NCI-H1436 (cell line): ENCODE results near the gene PPP1R9A.
A peak's percentile ranks its signal among the peaks of the same experiment; 100 is the strongest.

ENCODE experiments used
- DNase-seq: peaks from one replicate; lab custom pipeline; 2025; lab: John Stamatoyannopoulos, UW

Gene PPP1R9A

DNA sequence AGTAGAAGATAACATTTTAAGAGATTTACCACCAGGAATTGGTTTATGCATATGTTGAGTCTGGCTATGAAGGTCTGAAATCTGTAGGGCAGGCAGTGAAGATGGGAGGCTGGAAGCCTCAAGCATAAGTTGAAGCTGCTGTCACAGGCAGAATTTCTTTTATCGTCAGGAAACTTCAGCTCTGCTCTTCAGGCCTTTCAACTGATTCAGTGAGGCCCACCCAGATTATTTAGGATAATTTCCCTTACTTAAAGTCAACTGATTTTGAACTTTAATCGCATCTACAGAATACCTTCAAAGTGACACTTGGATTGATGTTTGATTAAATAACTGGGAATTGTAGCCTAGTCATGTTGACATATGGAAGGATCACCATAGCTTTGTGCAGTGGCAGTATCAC lies 190.5 kb downstream of the PPP1R9A start:
- no peak for DNase-seq

DNA sequence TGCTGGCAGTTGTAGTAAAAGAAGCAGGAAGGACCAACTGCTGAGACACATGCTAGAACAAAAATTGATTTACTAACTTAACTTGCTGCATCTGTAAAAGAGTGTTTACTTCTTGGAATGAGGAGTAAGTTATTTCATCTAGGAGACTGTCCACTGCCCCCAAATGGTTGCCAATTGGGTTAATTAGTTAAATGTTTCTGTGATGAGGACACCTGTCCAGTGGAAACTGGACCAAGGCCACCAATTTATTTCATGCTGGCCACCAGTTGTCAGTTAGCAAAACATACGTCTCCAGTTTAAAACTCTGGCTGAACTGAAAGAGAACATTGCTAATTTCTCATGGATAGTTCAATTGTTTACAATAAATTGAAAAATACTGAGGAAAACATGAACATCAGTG lies 191.7 kb downstream of the PPP1R9A start:
- no peak for DNase-seq

- no peak for DNase-seq
Measured at GRCh38 chr7:95101422-95101821, 194.0 kb downstream of the PPP1R9A start.

DNA sequence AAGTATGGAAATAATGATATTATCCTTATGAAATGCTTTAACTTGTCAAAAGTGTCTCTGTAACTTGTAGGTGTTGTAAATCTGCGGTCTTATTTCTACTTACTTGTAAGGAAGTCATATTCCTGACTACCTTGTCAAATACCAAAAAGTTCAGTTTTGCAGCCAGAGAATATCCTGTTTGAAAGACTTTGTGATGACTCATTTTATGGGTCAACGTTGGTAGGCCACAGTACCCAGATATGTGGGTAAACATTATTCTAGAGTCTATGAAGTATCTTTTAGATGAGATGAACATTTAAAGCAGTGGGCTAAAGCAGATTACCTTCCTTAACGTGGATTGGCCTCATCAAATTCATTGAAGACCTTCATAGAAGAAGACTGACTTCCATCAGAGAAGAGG lies 195.3 kb downstream of the PPP1R9A start:
- DNase-seq: no peak

GRCh38 chr7:95104739-95105138 lies 197.3 kb downstream of the PPP1R9A start:
- DNase-seq: no peak

DNA sequence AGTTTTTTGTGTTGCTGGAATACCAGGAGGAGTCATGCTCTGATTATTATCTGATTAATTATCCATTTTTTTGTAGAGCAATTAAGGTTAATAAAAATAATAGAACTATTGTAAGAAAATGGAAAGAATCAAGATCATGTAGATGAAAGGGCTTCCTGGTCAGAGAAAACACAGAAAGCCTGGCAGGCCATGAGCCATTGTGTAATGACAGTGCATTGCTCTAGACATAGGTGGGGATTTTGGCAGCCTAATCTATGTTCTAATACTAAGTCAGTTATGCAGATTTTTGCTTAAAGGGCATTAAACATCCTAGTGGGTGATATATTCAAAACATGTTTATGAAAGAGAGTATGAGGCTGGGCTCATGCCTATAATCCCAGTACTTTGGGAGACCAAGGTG lies 198.2 kb downstream of the PPP1R9A start:
- DNase-seq: no peak

DNA sequence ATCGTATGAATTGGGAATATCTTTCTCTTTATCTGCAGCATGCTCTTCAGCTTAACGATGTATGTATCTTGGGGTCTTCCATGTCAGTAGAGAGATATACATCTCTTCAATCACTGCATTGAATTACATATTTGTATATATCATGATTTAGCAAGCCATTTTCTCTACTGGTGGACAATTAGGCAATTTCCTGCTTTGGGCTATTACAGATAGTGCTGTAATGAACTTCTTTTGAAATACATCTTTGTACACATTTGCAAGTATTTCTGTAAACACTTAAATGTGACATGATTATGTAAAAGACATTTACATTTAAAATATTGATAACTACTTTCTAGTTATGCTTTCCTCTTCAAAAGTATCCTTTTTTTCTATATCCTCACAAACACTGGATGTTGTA lies 199.0 kb downstream of the PPP1R9A start:
- no peak for DNase-seq

DNA sequence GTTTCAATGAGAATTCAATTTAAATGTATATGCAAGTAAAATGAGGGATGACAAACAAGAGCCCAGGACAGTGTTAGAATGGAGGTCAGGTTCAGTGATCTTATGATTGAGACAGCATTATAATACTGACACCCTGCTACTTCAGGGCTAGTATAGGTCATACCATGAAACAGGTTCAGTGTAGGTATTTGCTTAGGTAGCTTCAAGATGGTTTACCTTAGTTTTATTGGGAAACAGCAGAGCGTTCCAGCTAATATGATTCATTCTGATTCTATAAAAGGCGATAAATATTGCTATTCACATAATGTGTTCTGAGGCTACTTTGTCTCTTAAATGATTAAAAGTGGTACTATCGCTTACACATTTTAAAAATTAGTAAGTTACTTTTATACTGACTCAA lies 203.3 kb downstream of the PPP1R9A start:
- no peak for DNase-seq

GRCh38 chr7:95113590-95113989 lies 206.2 kb downstream of the PPP1R9A start:
- no peak for DNase-seq

GRCh38 chr7:95126053-95126709 lies 218.8 kb downstream of the PPP1R9A start:
- DNase-seq: no peak

- no peak for DNase-seq
Measured at GRCh38 chr7:95132500-95132899, 225.1 kb downstream of the PPP1R9A start.

- no peak for DNase-seq
Measured at GRCh38 chr7:95139922-95140321, 232.5 kb downstream of the PPP1R9A start.

DNA sequence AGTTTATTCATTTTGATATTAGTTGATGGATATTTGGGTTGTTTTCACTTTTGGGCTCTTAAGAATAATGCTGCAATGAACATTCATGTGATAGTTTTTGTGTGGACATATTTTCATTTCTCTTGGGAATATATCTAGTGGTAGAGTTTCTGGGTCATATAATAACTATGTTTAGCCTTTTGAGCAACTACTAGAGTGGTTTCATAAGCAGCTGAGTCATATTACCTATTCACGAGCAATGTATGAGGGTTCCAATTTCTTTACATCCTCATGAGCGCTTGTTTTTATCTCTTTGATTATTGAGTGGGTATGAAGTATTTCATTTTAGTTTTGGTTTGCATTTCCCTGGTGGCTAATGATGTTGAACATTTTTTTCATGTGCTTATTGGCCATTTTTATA lies 234.4 kb downstream of the PPP1R9A start:
- no peak for DNase-seq

DNA sequence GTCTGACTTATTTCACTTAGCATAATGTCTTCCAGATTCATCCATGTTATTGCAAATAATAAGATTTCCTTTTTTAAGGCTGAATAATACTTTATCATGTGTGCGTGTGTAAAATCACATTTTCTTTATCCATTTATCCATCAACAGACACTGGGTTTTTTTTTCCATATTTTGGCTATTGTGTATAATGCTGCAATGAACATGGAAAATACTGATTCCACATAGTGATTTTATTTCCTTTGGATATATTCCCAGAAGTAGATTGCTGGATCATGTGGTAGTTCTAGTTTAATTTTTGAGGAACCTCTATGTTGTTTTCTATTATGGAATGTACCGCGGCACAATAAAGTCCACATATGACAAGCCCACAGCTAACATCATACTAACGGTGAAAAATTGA lies 236.9 kb downstream of the PPP1R9A start:
- DNase-seq: no peak

GRCh38 chr7:95155965-95156364 lies 248.6 kb downstream of the PPP1R9A start:
- no peak for DNase-seq

- DNase-seq: no peak
Measured at GRCh38 chr7:95157381-95157780, 250.0 kb downstream of the PPP1R9A start.

- no peak for DNase-seq
Measured at GRCh38 chr7:95169678-95170077, 262.3 kb downstream of the PPP1R9A start.

DNA sequence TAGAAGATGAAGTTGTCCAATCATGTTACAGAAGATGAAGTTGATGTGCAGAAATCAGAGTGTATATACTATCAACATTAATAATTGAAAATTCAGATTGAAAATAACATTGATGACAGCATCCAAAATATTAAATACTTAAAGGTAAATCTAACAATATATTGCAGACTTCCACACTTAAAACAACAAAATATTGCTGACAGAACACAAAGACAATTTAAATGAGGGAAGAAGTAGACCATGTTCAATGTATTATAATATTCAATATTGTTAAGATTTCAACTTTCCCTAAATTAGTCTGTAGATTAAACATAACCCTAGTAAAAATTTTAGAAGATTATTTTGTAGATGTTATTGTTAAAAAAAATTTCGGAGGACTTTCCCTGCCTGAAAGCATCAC lies 265.0 kb downstream of the PPP1R9A start:
- DNase-seq: no peak

DNA sequence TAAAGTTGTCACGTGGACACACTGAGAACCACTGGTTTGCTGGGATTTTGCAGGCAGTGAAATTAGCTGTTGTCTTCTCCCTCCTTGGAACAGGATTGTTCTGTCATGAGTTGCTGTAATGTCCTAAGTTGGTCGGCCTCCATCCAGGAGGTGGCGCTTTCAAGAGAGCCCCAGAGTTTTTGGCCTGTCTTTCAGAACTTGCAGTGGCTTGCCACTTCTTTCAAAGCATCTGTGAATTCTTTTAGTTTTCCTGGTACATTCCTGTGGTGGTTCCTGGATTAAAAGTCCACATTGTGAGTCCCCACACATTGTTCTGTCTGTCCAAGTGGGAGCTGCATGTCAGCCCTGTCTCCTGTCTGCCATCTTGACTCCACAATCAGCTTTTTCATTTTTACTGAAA lies 283.1 kb downstream of the PPP1R9A start:
- DNase-seq: no peak

DNA sequence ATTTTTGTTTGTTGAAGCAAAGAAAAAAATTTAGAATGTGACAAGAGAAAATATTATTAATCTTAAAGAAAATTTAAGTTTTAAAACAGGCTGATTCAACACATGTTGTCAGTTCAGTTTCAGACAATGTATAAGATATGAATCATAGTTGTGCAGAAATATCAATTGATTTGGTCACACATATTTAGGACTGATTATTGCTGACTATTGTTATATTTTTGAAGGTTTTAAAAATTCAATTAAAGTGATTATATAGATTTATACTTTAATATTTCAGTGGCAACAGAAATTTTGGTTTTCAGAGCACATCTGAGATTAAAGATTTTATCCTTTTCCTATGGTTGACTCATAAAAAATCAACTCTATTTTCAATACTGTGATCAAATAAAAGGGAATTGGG lies 284.4 kb downstream of the PPP1R9A start:
- no peak for DNase-seq

DNA sequence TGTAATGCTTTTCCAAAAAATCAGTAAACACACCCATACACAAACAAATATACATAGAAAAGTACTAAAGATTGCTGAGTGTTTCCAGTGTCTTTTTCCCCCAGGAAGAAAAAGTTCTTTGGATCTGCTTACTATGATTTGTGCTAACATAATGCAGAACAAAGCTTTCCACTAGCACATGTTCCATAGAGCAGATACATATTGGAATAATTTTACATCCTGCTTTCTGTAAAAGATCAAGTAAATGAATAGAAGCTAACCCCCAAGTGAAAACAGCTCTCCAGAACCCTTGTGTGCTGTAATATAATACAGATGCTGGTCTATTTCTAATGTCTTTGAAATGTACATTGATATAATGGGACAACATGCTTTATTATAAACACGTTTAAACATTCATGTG lies 291.5 kb downstream of the PPP1R9A start:
- DNase-seq: no peak

- peak; percentile 30 for DNase-seq
Measured at GRCh38 chr7:95199779-95200558, 292.6 kb downstream of the PPP1R9A start.

GRCh38 chr7:95200741-95201140 lies 293.3 kb downstream of the PPP1R9A start:
- DNase-seq: no peak

- DNase-seq: no peak
Measured at GRCh38 chr7:95201727-95202126, 294.3 kb downstream of the PPP1R9A start.
